ENCODE measurements around the gene NR1H3. TPM values are rescaled to one million over a fixed set of nuclear protein-coding genes. Genes with fewer than 3 reads are reported as not detected.

The NR1H3 gene
- polyA plus RNA-seq, 2 of the 4 experiments (the other 2 are of a cell fraction) = 14.5 to 18.7 TPM

- TF ChIP-seq MYC (IDR thresholded peaks at IDR 0.05; ENCODE audit: borderline replicate concordance, low read length) (peak; percentile 48; the same call in 1 of the 2 replicates), SMC3 (IDR thresholded peaks at IDR 0.05) (no peak)
These were observed 43.7 kb upstream of the NR1H3 start (continued) for GRCh38 chr11:47213950-47214565.

- TF ChIP-seq RFX5 (IDR thresholded peaks at IDR 0.05) (no peak), MAX (IDR thresholded peaks at IDR 0.05) (no peak), CEBPB (IDR thresholded peaks at IDR 0.05) (no peak)
- Histone ChIP-seq H3K9me3 (no peaks in the 10 kb centered on the region), H3K27ac (peak overlapping the region; percentile 96 to 99), H3K4me3 (peak overlapping the region; percentile 77), H3K4me1 (peaks cover 43% of the 10 kb centered on the region), H3K4me2 (peak overlapping the region; percentile 92)
- 4% methylated on average over 13 of the region's 15 CpGs for WGBS (ENCODE audit: missing lambda C conversion rate)
- POLR2A ChIA-PET = interaction anchor here (0.6 to 3.2 kb wide), 17 partner anchors 10 to 152 kb away, joined by 3 to 60 read pairs (median 11); partner anchors contain the start of genes ACP2 and PACSIN3
- CTCF ChIA-PET = interaction anchor here (0.6 to 11.9 kb wide), 16 partner anchors 8 to 637 kb away, joined by 3 to 101 read pairs (median 4); partner anchors contain the start of genes ACP2, ARFGAP2, NR1H3 and PACSIN3
- FAIRE-seq = no peak
- ATAC-seq = no peak; a peak in 1 of 6 replicates
- DNase-seq (ENCODE audit: low read depth in 1 of 2, low spot score in 1 of 2) = peak in 1 of 2 experiments; percentile 45
These were observed 42.4 kb upstream of the NR1H3 start for GRCh38 chr11:47215366-47215910.

GRCh38 chr11:47216121-47216798, 41.5 kb upstream of the NR1H3 start:
- TF ChIP-seq MAX (IDR thresholded peaks at IDR 0.05) (peak; percentile 70), RAD21 (conservative IDR thresholded peaks at IDR 0.05 in 1 of 2, IDR thresholded peaks at IDR 0.05 in 1 of 2) (peak in 1 of 2 experiments; percentile 20; a peak in 1 of 5 replicates), GATA3 (IDR thresholded peaks at IDR 0.05; ENCODE audit: borderline replicate concordance) (peak; percentile 52; the same call in 1 of the 2 replicates), HDAC2 (IDR thresholded peaks at IDR 0.05) (no peak), FOSL2 (IDR thresholded peaks at IDR 0.05) (peak; percentile 17; the same call in 1 of the 2 replicates), FOSL2 (CRISPR knock-in tag; IDR thresholded peaks at IDR 0.05) (peak; percentile 67; the same call in 1 of the 2 replicates), PBX3 (IDR thresholded peaks at IDR 0.05) (peak; percentile 51; the same call in 1 of the 2 replicates), JUNB (IDR thresholded peaks at IDR 0.05) (no peak), CTCF (IDR thresholded peaks at IDR 0.05) (peak; percentile 18; the same call in 1 of the 3 replicates), SMC3 (IDR thresholded peaks at IDR 0.05) (peak; percentile 46), CEBPB (IDR thresholded peaks at IDR 0.05) (0 out of 4 replicates have a peak, but pooled peaks of 1 of the 2 experiments have one; percentile 26)
- no peak for FAIRE-seq
- WGBS (ENCODE audit: missing lambda C conversion rate) = under 1% methylated on average over 12 of the region's 12 CpGs

More at GRCh38 chr11:47216121-47216798, 41.5 kb upstream of the NR1H3 start:
- H3K27ac ChIP-seq = peak overlapping the region; percentile 96 to 99
- ChIA-PET CTCF (interaction anchor here (0.8 to 11.9 kb wide), 9 partner anchors 9 to 139 kb away, joined by 3 to 101 read pairs (median 9); partner anchors contain the start of genes ARFGAP2, NR1H3 and PACSIN3), POLR2A (interaction anchor here (0.8 to 3.2 kb wide), 7 partner anchors 18 to 43 kb away, joined by 3 to 50 read pairs (median 5); partner anchors contain the start of gene ACP2)
- peak overlapping the region; percentile 77 for H3K4me3 ChIP-seq
- DNase-seq (ENCODE audit: low read depth in 1 of 2, low spot score in 1 of 2) (peak; percentile 62), ATAC-seq (peak; percentile 60 to 61)
- peaks cover 49% of the 10 kb centered on the region for H3K4me1 ChIP-seq
- H3K9me3 ChIP-seq = no peaks in the 10 kb centered on the region
- H3K4me2 ChIP-seq = peak overlapping the region; percentile 92

Measured in A549 (cell line).